B cell (primary cell): ENCODE data around the gene ANKRD24. TPM values are rescaled to one million over a fixed set of nuclear protein-coding genes. Genes with fewer than 3 reads are reported as not detected.

ENCODE experiments used
- ATAC-seq: fragments of 200-7000 bp; cut with Tn5 transposase; one replicate; pipeline ENCODE4 v1.10.0; 2021; ENCODE audit warnings: low read depth, mild to moderate bottlenecking, moderate number of reproducible peaks, moderate library complexity
- CTCF ChIA-PET: fragments of 350-600 bp; sonication (Branson Sonifier 250); formaldehyde crosslinking; loops from one replicate; lab custom pipeline; 2021; ENCODE audit warnings: antibody characterized with exemption, inconsistent platforms; lab: Charles Lee
- POLR2A ChIA-PET: fragments of 350-600 bp; sonication (Branson Sonifier 250); formaldehyde crosslinking; loops from one replicate; lab custom pipeline; 2021; ENCODE audit warnings: antibody characterized with exemption; lab: Charles Lee
- DNase-seq: peaks from one replicate; pipeline ENCODE4 v3.0.0; 2013
- H2AFZ ChIP-seq: 2 replicates; pipeline ENCODE4 v1.6.1; 2012; ENCODE audit warnings: mild to moderate bottlenecking, low read depth, low read length; ENCODE audit not compliant: insufficient read depth, poor library complexity, severe bottlenecking
- H3K27ac ChIP-seq, 2 donors: 1 replicate in 1 of 2; 2 replicates in 1 of 2; pipeline ENCODE4 v1.5.1; 2012 to 2013; ENCODE audit warnings: low read length in 2 of 2, mild to moderate bottlenecking in 2 of 2, moderate library complexity in 1 of 2
- H3K27me3 ChIP-seq, 4 experiments: fragments of 200-600 bp in 1 of 4; sonication (generic) in 1 of 4; replicated peaks in 1 of 4; 1 replicate in 2 of 4; 2 replicates in 2 of 4; pipeline versions ENCODE4 v1.6.1 to v1.7.0; 2013 to 2016; ENCODE audit warnings: low read length in 3 of 4, mild to moderate bottlenecking in 2 of 4, mixed read lengths in 1 of 4, moderate library complexity in 1 of 4; ENCODE audit not compliant: insufficient read depth in 4 of 4, control insufficient read depth in 3 of 4; ENCODE audit errors: control extremely low read depth in 1 of 4
- H3K36me3 ChIP-seq, 2 experiments: replicated peaks in 1 of 2; 1 replicate in 1 of 2; 2 replicates in 1 of 2; pipeline versions ENCODE4 v1.6.1 to v1.7.1; 2013; ENCODE audit warnings: low read length in 1 of 2; ENCODE audit not compliant: insufficient read depth in 2 of 2, control insufficient read depth in 1 of 2; ENCODE audit errors: control extremely low read depth in 1 of 2, extremely low read depth in 1 of 2
- H3K4me1 ChIP-seq, 2 donors: fragments of 200-600 bp in 1 of 2; sonication (generic) in 1 of 2; 1 replicate in 1 of 2; 2 replicates in 1 of 2; pipeline versions ENCODE4 v1.5.1 to v1.6.1; 2013 to 2017; ENCODE audit warnings: low read length in 2 of 2; ENCODE audit not compliant: control insufficient read depth in 2 of 2, insufficient read depth in 2 of 2
- H3K4me2 ChIP-seq: replicated peaks from 2 replicates; pipeline ENCODE3; 2012; ENCODE audit warnings: mild to moderate bottlenecking, low read depth, low read length; ENCODE audit not compliant: poor library complexity, severe bottlenecking
- H3K4me3 ChIP-seq, 5 experiments: fragments of 200-600 bp in 1 of 5; sonication (generic) in 1 of 5; 1 replicate in 3 of 5; 2 replicates in 2 of 5; pipeline versions ENCODE4 v1.5.1 to v1.7.0; 2011 to 2016; ENCODE audit warnings: low read length in 4 of 5, mild to moderate bottlenecking in 4 of 5, low read depth in 2 of 5, control low read depth in 1 of 5, moderate library complexity in 1 of 5; ENCODE audit not compliant: insufficient read depth in 1 of 5; ENCODE audit errors: control extremely low read depth in 1 of 5, extremely low read depth in 1 of 5
- H3K79me2 ChIP-seq: fragments of 200-600 bp; sonication (generic); one replicate; pipeline ENCODE4 v1.6.0; 2016; ENCODE audit warnings: low read length; ENCODE audit not compliant: control insufficient read depth, insufficient read depth
- H3K9ac ChIP-seq: fragments of 200-600 bp; sonication (generic); 2 replicates; pipeline ENCODE4 v1.6.1; 2017; ENCODE audit warnings: mild to moderate bottlenecking, low read length, moderate library complexity
- H3K9me3 ChIP-seq, 3 donors: one replicate each; pipeline versions ENCODE4 v1.6.1 to v1.7.1; 2013; ENCODE audit warnings: low read length in 2 of 3; ENCODE audit not compliant: control insufficient read depth in 2 of 3, insufficient read depth in 1 of 3; ENCODE audit errors: control extremely low read depth in 1 of 3
- H4K20me1 ChIP-seq: 2 replicates; pipeline ENCODE4 v1.6.0; 2012; ENCODE audit warnings: mild to moderate bottlenecking, low read length; ENCODE audit not compliant: insufficient read depth, control insufficient read depth, poor library complexity, severe bottlenecking
- H3K27ac Mint-ChIP-seq: one replicate; pipeline ENCODE4 v1.8.0; 2021; ENCODE audit warnings: mixed read lengths
- H3K27me3 Mint-ChIP-seq: one replicate; pipeline ENCODE4 v1.8.0; 2021; ENCODE audit warnings: mixed read lengths
- H3K4me1 Mint-ChIP-seq: one replicate; pipeline ENCODE4 v1.8.0; 2021; ENCODE audit warnings: mixed read lengths
- H3K4me3 Mint-ChIP-seq: one replicate; pipeline ENCODE4 v1.8.0; 2021; ENCODE audit warnings: mixed read lengths
- H3K9me3 Mint-ChIP-seq: one replicate; pipeline ENCODE4 v1.8.0; 2022; ENCODE audit warnings: mixed read lengths; ENCODE audit not compliant: insufficient read depth
- EZH2 ChIP-seq: IDR thresholded peaks from 2 replicates; pipeline ENCODE4 v1.6.1; 2012; ENCODE audit warnings: borderline replicate concordance, low read depth, mild to moderate bottlenecking, moderate library complexity, low read length; ENCODE audit not compliant: insufficient read depth, poor library complexity, severe bottlenecking
- WGBS: methylation state at CpG from one replicate; pipeline ENCODE4 v1.1.5; 2013; ENCODE audit warnings: missing lambda C conversion rate; ENCODE audit not compliant: insufficient coverage; 5-methylcytosine and 5-hydroxymethylcytosine counted together
- intact Hi-C: fragments of 100-400 bp; cut with micrococcal nuclease; formaldehyde crosslinking; loops from one replicate; pipeline ENCODE4 v1.10.0; 2022
- polyA plus RNA-seq: library from polyadenylated mRNA; depleted of rRNA; stranded (reverse); fragments of >200 nt; gene quantifications from 2 replicates; pipeline ENCODE4 v1.2.3, GENCODE V29; 2012
- total RNA-seq, 2 donors: library from RNA; stranded (reverse); fragments of 120-200 nt in 1 of 2; gene quantifications; 1 replicate in 1 of 2; 2 replicates in 1 of 2; pipeline versions ENCODE4 v1.2.3 to v1.2.4, GENCODE V29; 2013 to 2022
- TF ChIP-seq, protein P1 (sequence below): fragments of 200-600 bp; IDR thresholded peaks from one replicate; pipeline ENCODE4 v1.8.0; 2022; ENCODE audit warnings: antibody characterized with exemption, mild to moderate bottlenecking

Gene ANKRD24
- total and polyA plus RNA-seq, 2 donors (not counting 1 experiment from before 2014, with no cell fraction given), result 0.37 to 1.5 TPM

DNA sequence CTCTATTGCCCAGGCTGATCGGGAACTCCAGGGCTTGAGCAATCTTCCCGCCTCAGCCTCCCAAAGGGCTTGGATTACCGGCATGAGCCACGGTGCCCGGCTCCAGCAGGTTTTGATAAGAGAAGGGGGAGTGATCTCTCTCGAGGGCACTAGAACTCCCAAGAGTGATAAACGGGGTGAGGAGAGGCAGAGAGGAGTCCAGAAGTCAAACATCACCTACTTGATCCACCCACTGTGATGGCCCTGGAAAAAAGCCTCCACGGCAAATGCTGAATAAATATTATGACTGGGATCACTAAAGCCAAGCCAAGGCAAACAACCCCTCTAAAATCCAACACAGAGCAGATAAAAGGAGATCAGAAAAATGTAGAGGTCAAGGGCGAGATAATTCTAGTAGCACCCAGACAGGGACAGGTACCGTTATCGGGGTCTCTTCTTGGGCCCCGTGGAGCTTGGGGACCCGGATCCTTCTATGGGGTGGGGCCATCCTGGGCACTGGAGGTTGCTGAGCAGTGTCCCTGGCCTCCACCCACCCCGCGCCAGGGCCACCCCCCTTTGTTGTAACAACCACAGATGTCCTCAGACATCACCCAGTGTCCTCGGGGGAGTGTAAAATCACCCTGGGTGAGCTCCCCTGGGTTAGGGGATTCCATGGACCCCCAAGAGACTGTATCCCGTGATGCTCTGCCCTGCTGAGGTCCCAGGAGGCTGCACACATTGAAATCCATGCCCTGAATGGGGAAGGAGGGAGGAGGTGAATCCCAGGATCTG lies 32.8 kb upstream of the ANKRD24 start:
- Histone ChIP-seq H3K9me3 (no peaks in the 10 kb centered on the region), H3K4me3 (no peak overlapping the region), H4K20me1 (no peaks in the 10 kb centered on the region), H3K27ac (no peak overlapping the region), H3K79me2 (no peaks in the 10 kb centered on the region), H2AFZ (no peak overlapping the region), H3K36me3 (no peaks in the 10 kb centered on the region), H3K4me2 (no peak overlapping the region), H3K27me3 (peaks cover 0 to 21% (median 5%) of the 10 kb centered on the region in 4 experiments), H3K4me1 (no peaks in the 10 kb centered on the region), H3K9ac (no peak overlapping the region)
- no peak overlapping the region for H3K4me3 Mint-ChIP-seq
- TF ChIP-seq, protein P1, sequence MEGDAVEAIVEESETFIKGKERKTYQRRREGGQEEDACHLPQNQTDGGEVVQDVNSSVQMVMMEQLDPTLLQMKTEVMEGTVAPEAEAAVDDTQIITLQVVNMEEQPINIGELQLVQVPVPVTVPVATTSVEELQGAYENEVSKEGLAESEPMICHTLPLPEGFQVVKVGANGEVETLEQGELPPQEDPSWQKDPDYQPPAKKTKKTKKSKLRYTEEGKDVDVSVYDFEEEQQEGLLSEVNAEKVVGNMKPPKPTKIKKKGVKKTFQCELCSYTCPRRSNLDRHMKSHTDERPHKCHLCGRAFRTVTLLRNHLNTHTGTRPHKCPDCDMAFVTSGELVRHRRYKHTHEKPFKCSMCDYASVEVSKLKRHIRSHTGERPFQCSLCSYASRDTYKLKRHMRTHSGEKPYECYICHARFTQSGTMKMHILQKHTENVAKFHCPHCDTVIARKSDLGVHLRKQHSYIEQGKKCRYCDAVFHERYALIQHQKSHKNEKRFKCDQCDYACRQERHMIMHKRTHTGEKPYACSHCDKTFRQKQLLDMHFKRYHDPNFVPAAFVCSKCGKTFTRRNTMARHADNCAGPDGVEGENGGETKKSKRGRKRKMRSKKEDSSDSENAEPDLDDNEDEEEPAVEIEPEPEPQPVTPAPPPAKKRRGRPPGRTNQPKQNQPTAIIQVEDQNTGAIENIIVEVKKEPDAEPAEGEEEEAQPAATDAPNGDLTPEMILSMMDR, result no peak
- TF ChIP-seq EZH2, result no peak
- H3K27me3 Mint-ChIP-seq, result peaks cover 22% of the 10 kb centered on the region
- H3K27ac Mint-ChIP-seq, result no peak overlapping the region
- CTCF ChIA-PET, result no interaction called here
- no peaks in the 10 kb centered on the region for H3K9me3 Mint-ChIP-seq
- POLR2A ChIA-PET, result no interaction called here
- DNase-seq (no peak), ATAC-seq (no peak)
- no peaks in the 10 kb centered on the region for H3K4me1 Mint-ChIP-seq
- WGBS, result 74% methylated on average over 9 of the region's 17 CpGs
- intact Hi-C loops, result no loop called here

DNA sequence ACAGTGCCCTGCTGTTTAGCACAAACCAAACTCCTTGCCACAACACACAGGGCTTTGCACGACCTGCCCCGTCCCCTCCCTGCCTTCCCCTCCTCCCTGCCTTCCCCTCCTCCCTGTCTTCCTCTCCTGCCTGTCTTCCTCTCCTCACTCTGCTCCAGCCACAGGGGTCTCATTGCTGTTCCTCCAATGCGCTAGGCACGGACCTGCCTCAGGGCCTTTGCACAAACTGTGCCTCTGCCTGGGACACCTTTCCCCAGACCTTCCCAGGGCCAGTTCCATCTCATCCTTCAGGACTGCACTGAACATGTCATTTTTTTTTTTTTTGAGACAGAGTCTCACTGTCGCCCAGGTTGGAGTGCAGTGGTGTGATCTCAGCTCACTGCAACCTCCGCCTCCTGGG lies 30.9 kb upstream of the ANKRD24 start:
- intact Hi-C loops, result no loop called here
- no peak overlapping the region for H3K27ac ChIP-seq
- ChIA-PET POLR2A (no interaction called here), CTCF (interaction anchor here (0.6 to 1.6 kb wide), 2 partner anchors 12 to 230 kb away, joined by 3 read pairs; no protein-coding TSS in a partner anchor)
- H3K9ac ChIP-seq, result no peak overlapping the region
- H3K4me3 ChIP-seq, result no peak overlapping the region
- no peak for DNase-seq
- peaks cover 0 to 16% (median 1%) of the 10 kb centered on the region in 4 experiments for H3K27me3 ChIP-seq
- H2AFZ ChIP-seq, result no peak overlapping the region
- no peaks in the 10 kb centered on the region for H3K36me3 ChIP-seq
- H3K4me2 ChIP-seq, result no peak overlapping the region
- WGBS, result 44% methylated on average over 4 of the region's 6 CpGs
- Mint-ChIP-seq H3K4me3 (no peak overlapping the region), H3K27ac (no peak overlapping the region), H3K9me3 (no peaks in the 10 kb centered on the region), H3K4me1 (no peaks in the 10 kb centered on the region), H3K27me3 (peaks cover 20% of the 10 kb centered on the region)
- H4K20me1 ChIP-seq, result no peaks in the 10 kb centered on the region
- ATAC-seq, result no peak
- H3K4me1 ChIP-seq, result no peaks in the 10 kb centered on the region
- no peak for TF ChIP-seq EZH2
- no peaks in the 10 kb centered on the region for H3K79me2 ChIP-seq
- no peaks in the 10 kb centered on the region for H3K9me3 ChIP-seq
